PC-3 (cell line): Measurements from ENCODE around the gene GPRC5C. TPM values are rescaled to one million over a fixed set of nuclear protein-coding genes. Genes with fewer than 3 reads are reported as not detected.

Experiments used
- ATAC-seq: fragments of 200-7000 bp; cut with Tn5 transposase; 2 replicates; pipeline ENCODE4 v1.9.1; 2020; ENCODE audit warnings: mild to moderate bottlenecking, moderate library complexity
- BruUV-seq: library from RNA; stranded (reverse); fragments of 400-500 nt; replicated peaks from 2 replicates; lab custom pipeline; 2021; lab: Mats Ljungman, UMichigan
- CTCF ChIA-PET: fragments of 300-600 bp; sonication (Branson Sonifier 250); formaldehyde crosslinking; loops from one replicate; lab custom pipeline; 2022; ENCODE audit warnings: antibody characterized with exemption; lab: Charles Lee
- POLR2A ChIA-PET: fragments of 300-600 bp; sonication (Branson Sonifier 250); formaldehyde crosslinking; loops from one replicate; lab custom pipeline; 2022; ENCODE audit warnings: antibody characterized with exemption; ENCODE audit not compliant: unreplicated experiment; lab: Charles Lee
- DNase-seq: peaks from one replicate; pipeline ENCODE4 v3.0.0-alpha.2; 2015
- H2AFZ ChIP-seq: fragments of 300-600 bp; sonication (generic); 2 replicates; pipeline ENCODE4 v1.6.0; 2016; ENCODE audit warnings: antibody characterized with exemption, low read length
- H3F3A ChIP-seq: fragments of 300-600 bp; sonication (generic); one replicate; pipeline ENCODE4 v1.6.0; 2017; ENCODE audit warnings: antibody characterized with exemption, low read length, control low read depth, mild to moderate bottlenecking; ENCODE audit not compliant: unreplicated experiment
- H3K27ac ChIP-seq: fragments of 300-600 bp; sonication (generic); 2 replicates; pipeline ENCODE4 v1.5.1; 2016; ENCODE audit warnings: mild to moderate bottlenecking, low read length
- H3K27me3 ChIP-seq: fragments of 300-600 bp; sonication (generic); 2 replicates; pipeline ENCODE4 v1.6.1; 2016; ENCODE audit warnings: low read length, mixed read lengths
- H3K36me3 ChIP-seq: fragments of 300-600 bp; sonication (generic); 2 replicates; pipeline ENCODE4 v1.6.1; 2016; ENCODE audit warnings: low read depth, mixed run types, low read length, mixed read lengths
- H3K4me1 ChIP-seq: fragments of 300-600 bp; sonication (generic); 2 replicates; pipeline ENCODE4 v1.5.1; 2016; ENCODE audit warnings: low read length; ENCODE audit not compliant: insufficient read depth
- H3K4me2 ChIP-seq: fragments of 300-600 bp; sonication (generic); 2 replicates; pipeline ENCODE4 v1.6.0; 2016; ENCODE audit warnings: low read length
- H3K4me3 ChIP-seq: fragments of 300-600 bp; sonication (generic); 2 replicates; pipeline ENCODE4 v1.5.1; 2016; ENCODE audit warnings: mild to moderate bottlenecking, low read length, mixed read lengths
- H3K79me2 ChIP-seq: fragments of 300-600 bp; sonication (generic); 2 replicates; pipeline ENCODE4 v1.6.1; 2017; ENCODE audit warnings: low read length, mixed read lengths
- H3K9ac ChIP-seq: fragments of 300-600 bp; sonication (generic); 2 replicates; pipeline ENCODE4 v1.6.0; 2016; ENCODE audit warnings: mild to moderate bottlenecking, low read length
- H3K9me2 ChIP-seq: fragments of 300-600 bp; sonication (generic); replicated peaks from 2 replicates; pipeline ENCODE4 v1.6.1; 2016; ENCODE audit warnings: mixed run types, low read length, mixed read lengths
- H3K9me3 ChIP-seq: fragments of 300-600 bp; sonication (generic); 2 replicates; pipeline ENCODE4 v1.6.1; 2016; ENCODE audit warnings: low read length, mixed read lengths
- H4K20me1 ChIP-seq: fragments of 300-600 bp; sonication (generic); 2 replicates; pipeline ENCODE4 v1.6.1; 2016; ENCODE audit warnings: low read length, mixed read lengths
- CTCF ChIP-seq: fragments of 300-600 bp; sonication (generic); conservative IDR thresholded peaks from 2 replicates; pipeline ENCODE4 v1.5.1; 2017; ENCODE audit warnings: antibody characterized with exemption, low read depth, mild to moderate bottlenecking, low read length
- EZH2 ChIP-seq: fragments of 300-600 bp; sonication (generic); IDR thresholded peaks from one replicate; pipeline ENCODE4 v1.6.1; 2017; ENCODE audit warnings: antibody characterized with exemption, mild to moderate bottlenecking, low read length; ENCODE audit not compliant: unreplicated experiment
- EZH2phosphoT487 ChIP-seq: fragments of 300-600 bp; sonication (generic); IDR thresholded peaks from 2 replicates; pipeline ENCODE4 v1.6.1; 2018; ENCODE audit warnings: mild to moderate bottlenecking, antibody characterized with exemption, low read length, borderline replicate concordance
- intact Hi-C: fragments of 100-400 bp; cut with micrococcal nuclease; formaldehyde crosslinking; loops from 2 replicates; pipeline ENCODE4 v1.9.0; 2023
- total RNA-seq: library from RNA; depleted of rRNA; stranded (reverse); fragments of >200 nt; gene quantifications from 2 replicates; pipeline ENCODE4 v1.2.3, GENCODE V29; 2014

Gene GPRC5C
- total RNA-seq, 1 experiment from 2014 or later = 209 TPM

GRCh38 chr17:74481621-74482020 is 49.7 kb downstream of the GPRC5C start:
- Histone ChIP-seq H2AFZ (no peak overlapping the region), H3K9me3 (no peaks in the 10 kb centered on the region), H3K36me3 (no peaks in the 10 kb centered on the region), H3K27ac (no peak overlapping the region), H3K9ac (no peak overlapping the region), H3F3A (no peaks in the 10 kb centered on the region), H3K27me3 (peaks cover 77% of the 10 kb centered on the region), H4K20me1 (no peaks in the 10 kb centered on the region), H3K4me3 (no peak overlapping the region), H3K4me2 (no peak overlapping the region), H3K9me2 (no peaks in the 10 kb centered on the region), H3K4me1 (no peaks in the 10 kb centered on the region), H3K79me2 (no peaks in the 10 kb centered on the region)
- TF ChIP-seq EZH2phosphoT487 (no peak), EZH2 (no peak), CTCF (no peak)
- DNase-seq (no peak), ATAC-seq (no peak)
- ChIA-PET CTCF (no interaction called here), POLR2A (interaction anchor here (0.6 kb wide), 1 partner anchor 36 kb away, joined by 3 read pairs; no protein-coding TSS in a partner anchor)
- no TSS peak for BruUV-seq
- intact Hi-C loops = no loop called here

GRCh38 chr17:74484066-74484465 is 52.2 kb downstream of the GPRC5C start:
- no peak overlapping the region for H3K4me3 ChIP-seq
- no peaks in the 10 kb centered on the region for H3K79me2 ChIP-seq
- no peaks in the 10 kb centered on the region for H4K20me1 ChIP-seq
- ATAC-seq = no peak
- no TSS peak for BruUV-seq
- POLR2A ChIA-PET = no interaction called here
- CTCF ChIA-PET = no interaction called here
- intact Hi-C loops = no loop called here
- no peaks in the 10 kb centered on the region for H3F3A ChIP-seq
- peaks cover 66% of the 10 kb centered on the region for H3K27me3 ChIP-seq
- no peaks in the 10 kb centered on the region for H3K4me1 ChIP-seq
- DNase-seq = no peak
- H3K9me3 ChIP-seq = no peaks in the 10 kb centered on the region
- no peaks in the 10 kb centered on the region for H3K9me2 ChIP-seq
- no peak overlapping the region for H3K9ac ChIP-seq
- no peak overlapping the region for H3K4me2 ChIP-seq
- H3K27ac ChIP-seq = no peak overlapping the region
- no peak for TF ChIP-seq EZH2phosphoT487
- TF ChIP-seq EZH2 = no peak
- TF ChIP-seq CTCF = no peak
- no peak overlapping the region for H2AFZ ChIP-seq
- H3K36me3 ChIP-seq = no peaks in the 10 kb centered on the region

- intact Hi-C loops = no loop called here
- DNase-seq (no peak), ATAC-seq (no peak)
- CTCF ChIA-PET = no interaction called here
- no peaks in the 10 kb centered on the region for H3K4me1 ChIP-seq
- no peaks in the 10 kb centered on the region for H4K20me1 ChIP-seq
- no peak overlapping the region for H2AFZ ChIP-seq
- no peak overlapping the region for H3K4me2 ChIP-seq
- no peaks in the 10 kb centered on the region for H3K9me2 ChIP-seq
- H3K27ac ChIP-seq = no peak overlapping the region
- H3K79me2 ChIP-seq = no peaks in the 10 kb centered on the region
- no peak overlapping the region for H3K9ac ChIP-seq
- no peaks in the 10 kb centered on the region for H3F3A ChIP-seq
- H3K9me3 ChIP-seq = no peaks in the 10 kb centered on the region
- H3K36me3 ChIP-seq = no peaks in the 10 kb centered on the region
- POLR2A ChIA-PET = no interaction called here
- H3K27me3 ChIP-seq = peaks cover 56% of the 10 kb centered on the region
- BruUV-seq = no TSS peak
- H3K4me3 ChIP-seq = no peak overlapping the region
- TF ChIP-seq EZH2phosphoT487 = no peak
- TF ChIP-seq EZH2 = no peak
- no peak for TF ChIP-seq CTCF
Observed at GRCh38 chr17:74485022-74485743, 53.3 kb downstream of the GPRC5C start.
